ENCODE data around the gene CCDC154.

DNA sequence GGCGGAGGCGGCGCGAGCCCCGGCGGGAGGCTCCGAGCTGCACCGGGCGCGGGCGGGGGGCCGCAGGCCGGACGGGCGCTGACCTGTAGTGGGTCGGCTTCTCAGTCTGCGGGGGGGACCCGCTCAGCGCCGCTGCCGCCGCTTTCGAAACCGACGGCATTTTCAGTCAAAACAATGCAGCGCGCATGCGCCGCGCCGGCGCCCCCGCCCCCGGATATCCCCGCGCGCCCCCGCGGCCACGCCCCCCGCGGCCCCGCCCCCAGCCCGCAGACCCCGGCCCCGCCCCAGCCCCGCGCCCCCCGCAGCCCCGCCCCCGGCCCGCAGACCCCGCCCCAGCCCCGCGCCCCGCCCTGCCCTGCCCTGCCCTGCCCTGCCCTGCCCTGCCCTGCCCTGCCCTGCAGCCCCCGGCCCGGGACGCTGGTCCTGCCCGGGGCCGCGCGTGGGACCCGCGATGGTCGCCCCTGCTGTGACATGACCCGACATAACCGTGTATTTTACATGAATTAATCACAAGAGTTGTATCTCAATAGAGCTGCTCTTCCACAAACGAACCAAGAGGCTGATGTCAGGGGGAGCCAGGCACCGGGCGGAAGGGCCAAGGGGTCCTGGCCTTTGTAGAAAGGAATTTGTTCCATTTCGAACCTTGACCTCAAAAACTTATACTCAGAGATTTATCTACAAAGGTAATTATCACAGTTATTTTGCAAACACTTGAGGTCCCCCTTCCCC is 29.7 kb downstream of the CCDC154 start, which contains the start of gene UNKL:
- TF ChIP-seq, protein P1, sequence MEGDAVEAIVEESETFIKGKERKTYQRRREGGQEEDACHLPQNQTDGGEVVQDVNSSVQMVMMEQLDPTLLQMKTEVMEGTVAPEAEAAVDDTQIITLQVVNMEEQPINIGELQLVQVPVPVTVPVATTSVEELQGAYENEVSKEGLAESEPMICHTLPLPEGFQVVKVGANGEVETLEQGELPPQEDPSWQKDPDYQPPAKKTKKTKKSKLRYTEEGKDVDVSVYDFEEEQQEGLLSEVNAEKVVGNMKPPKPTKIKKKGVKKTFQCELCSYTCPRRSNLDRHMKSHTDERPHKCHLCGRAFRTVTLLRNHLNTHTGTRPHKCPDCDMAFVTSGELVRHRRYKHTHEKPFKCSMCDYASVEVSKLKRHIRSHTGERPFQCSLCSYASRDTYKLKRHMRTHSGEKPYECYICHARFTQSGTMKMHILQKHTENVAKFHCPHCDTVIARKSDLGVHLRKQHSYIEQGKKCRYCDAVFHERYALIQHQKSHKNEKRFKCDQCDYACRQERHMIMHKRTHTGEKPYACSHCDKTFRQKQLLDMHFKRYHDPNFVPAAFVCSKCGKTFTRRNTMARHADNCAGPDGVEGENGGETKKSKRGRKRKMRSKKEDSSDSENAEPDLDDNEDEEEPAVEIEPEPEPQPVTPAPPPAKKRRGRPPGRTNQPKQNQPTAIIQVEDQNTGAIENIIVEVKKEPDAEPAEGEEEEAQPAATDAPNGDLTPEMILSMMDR (IDR thresholded peaks at IDR 0.05) = no peak
- TF ChIP-seq POLR2A (IDR thresholded peaks at IDR 0.05) = no peak

All from right lobe of liver (tissue), 4 donors.